HG02943 (cell line): ENCODE results near the gene VENTX.

Experiments used
- ATAC-seq: cut with Tn5 transposase; IDR thresholded peaks from one replicate; pipeline ENCODE4 v1.9.1; 2021; ENCODE audit warnings: mild to moderate bottlenecking, low read depth, moderate library complexity; ENCODE audit not compliant: unreplicated experiment

Gene VENTX, protein sequence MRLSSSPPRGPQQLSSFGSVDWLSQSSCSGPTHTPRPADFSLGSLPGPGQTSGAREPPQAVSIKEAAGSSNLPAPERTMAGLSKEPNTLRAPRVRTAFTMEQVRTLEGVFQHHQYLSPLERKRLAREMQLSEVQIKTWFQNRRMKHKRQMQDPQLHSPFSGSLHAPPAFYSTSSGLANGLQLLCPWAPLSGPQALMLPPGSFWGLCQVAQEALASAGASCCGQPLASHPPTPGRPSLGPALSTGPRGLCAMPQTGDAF

DNA sequence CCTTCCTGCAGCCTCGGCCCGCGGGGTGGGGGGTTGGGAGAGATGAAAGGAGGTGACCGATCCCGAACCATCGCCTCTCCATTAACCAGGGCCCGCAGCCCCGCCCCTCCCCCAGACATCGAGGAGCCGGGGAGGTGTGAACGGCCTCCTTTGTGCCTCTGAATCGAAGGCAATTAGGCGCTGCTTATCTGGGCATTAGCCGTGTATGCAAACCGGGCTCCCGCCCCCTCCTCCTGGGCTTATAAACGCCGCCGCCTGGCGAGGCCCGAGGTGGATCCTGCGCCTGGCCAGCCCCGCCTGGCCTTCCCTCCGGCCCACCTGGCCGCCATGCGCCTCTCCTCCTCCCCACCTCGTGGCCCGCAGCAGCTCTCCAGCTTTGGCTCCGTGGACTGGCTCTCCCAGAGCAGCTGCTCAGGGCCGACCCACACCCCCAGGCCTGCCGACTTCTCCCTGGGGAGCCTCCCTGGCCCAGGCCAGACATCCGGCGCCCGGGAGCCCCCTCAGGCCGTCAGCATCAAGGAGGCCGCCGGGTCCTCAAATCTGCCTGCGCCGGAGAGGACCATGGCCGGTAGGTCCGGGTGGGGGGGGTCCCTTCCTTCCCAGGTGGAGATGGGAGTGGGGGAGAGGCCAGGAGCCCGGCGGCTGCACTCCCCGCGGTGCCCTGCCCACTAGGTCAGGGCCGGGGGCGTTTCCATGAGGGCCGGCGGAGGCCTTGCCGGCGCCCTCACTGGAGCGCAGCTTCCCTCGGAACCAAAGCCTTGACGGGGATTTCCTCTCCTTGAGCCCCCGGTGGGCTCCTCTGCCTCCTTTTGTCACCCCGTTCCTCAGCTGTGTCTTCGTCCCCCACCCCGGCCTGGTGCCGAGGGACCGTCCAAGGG, at the start of gene VENTX:
Gene VENTX (plus strand): TSS at position 268 of the 878 bp plus-strand sequence. CDS start 60 bp downstream, at position 328.
- no peak for ATAC-seq

GRCh38 chr10:133187906-133188681, 49.6 kb upstream of the VENTX start:
- no peak for ATAC-seq

DNA sequence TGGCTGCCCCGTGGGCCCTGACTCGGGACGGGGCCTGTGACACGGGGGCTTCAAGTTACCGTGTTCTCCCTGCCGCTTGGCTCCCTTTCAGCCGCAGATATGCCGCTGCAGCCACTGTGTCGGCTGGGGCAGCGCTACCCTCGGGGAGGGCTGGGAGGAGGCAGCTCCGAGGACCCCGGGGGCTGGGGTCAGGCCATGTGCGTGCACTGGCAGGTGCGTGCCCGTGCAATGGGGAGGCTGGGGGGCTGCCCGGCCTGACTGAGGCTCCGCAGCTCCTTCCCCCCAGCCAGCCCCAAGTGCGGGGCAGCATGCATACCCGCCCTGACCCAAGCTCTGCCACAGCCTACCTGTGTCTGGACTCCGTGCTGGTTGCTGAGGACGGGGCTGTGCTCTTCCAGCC, 48.4 kb upstream of the VENTX start:
- ATAC-seq, result no peak

DNA sequence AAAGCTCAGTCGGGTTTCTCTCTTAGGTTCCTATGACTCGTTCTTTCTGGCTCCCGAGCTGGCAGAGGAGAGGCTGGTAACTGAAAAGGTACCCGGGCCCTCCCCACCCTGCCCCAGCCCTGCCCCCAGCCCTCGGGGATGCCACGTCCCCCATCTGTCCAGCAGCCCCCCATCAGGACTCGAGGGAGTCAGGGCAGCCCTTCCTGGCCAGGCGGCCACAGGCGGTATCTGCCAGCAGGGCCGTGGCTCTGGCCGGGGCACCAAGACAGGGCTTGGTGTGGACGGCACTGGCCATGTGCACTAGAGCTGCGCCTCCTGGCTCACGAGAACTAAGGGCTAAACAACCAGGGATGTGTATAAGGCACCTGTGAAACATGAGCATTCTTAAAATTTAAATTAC, 47.9 kb upstream of the VENTX start:
- no peak for ATAC-seq

GRCh38 chr10:133190225-133190624, 47.4 kb upstream of the VENTX start:
- ATAC-seq, result no peak

DNA sequence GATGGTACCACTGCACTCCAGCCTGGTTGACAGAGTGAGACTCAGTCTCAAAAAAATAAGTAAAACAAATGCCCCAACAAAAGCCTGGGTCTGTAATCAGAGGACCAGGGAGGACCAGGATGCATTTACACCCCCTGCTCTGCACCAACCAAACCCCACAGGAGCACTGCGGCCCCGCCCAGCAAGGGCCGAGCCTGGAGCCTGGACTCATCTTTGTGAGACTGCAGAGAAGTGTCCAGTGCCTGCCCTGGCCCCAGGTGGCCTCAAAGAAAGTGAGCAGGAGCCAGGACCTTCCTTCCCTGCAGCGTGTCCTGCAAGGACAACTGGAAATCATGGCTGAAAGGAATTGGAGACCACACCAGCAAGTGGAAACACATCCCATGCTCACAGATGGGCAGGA, 46.0 kb upstream of the VENTX start:
- ATAC-seq, result no peak

GRCh38 chr10:133194151-133194550, 43.5 kb upstream of the VENTX start:
- no peak for ATAC-seq

- ATAC-seq, result no peak
Observed at GRCh38 chr10:133195096-133195495, 42.6 kb upstream of the VENTX start.

DNA sequence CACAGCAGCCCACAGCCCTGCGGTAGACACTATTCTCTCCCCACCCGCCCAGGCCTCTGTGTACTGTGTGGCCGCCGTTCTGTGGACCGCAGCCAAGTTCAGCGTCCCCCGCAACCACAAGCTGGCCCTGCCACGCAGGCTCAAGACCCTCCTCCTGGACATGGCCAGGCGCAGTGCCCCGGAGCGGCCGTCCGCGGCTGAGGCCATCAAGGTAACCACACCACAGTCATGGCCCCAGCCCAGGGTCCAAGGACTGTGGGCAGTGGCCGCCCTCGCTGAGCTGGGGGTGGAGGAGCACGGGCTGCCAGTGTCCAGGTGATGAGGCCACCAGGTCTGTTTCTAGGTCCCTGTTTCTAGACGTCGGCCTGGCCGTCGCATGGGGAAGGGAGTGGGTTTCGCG, 42.0 kb upstream of the VENTX start:
- no peak for ATAC-seq

DNA sequence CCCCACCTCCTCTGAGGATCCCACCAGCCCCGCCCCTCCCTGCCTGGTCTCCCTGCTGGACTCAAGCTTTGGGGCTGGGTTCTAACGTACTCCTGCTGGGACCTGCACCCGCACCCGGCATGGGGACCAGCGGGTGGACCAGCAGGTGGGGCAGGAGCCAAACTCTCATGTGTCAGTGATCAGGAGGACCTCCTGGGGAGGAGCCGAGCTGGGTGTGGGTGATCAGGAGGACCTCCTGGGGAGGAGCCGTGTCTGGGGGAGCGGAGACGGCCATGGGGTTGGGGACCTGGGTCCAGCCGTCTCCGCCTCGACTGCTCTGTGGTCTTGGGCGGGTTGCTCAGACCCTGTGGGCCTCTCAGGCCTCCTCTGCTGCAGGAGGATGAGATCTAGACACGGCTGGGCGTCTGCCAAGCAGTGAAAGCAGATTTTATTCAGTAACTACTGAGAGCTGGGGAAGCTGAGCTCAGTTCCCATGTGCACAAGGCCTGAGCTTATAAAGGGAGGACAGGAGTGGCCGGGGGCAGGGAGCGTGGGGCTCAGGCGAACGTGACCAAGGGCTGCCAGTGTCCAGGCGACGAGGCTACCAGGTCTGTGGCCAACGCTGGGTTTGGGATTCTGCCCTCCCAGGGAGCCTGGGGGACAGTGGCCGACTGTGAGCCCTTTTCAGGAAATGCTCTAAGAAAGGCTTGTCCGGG, 41.3 kb upstream of the VENTX start:
- no peak for ATAC-seq

GRCh38 chr10:133196936-133197758, 40.5 kb upstream of the VENTX start:
- ATAC-seq, result no peak

DNA sequence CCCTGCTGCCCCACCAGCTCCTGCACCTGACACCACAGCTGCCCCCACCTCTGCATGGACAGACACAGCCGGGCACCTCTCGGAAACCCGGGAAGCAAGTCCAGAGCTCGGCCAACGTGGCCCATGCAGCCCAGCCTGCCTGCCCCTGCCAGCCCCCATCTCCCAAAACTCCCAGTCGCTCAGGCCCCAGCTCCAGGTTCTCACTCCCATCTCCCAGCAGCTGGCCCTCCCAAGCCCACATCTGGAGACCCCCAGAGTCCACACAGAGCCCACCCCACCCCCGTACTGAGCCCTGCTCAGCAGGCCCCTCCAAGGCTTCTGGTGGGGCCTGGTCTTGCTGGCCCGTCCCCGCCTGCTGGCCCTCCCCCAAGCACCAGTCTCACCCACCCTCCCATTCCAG, 39.9 kb upstream of the VENTX start:
- no peak for ATAC-seq

- ATAC-seq, result no peak
Observed at GRCh38 chr10:133198206-133198605, 39.4 kb upstream of the VENTX start.

- no peak for ATAC-seq
Observed at GRCh38 chr10:133198621-133199487, 38.8 kb upstream of the VENTX start.

GRCh38 chr10:133199488-133199885, 38.2 kb upstream of the VENTX start:
- ATAC-seq, result no peak

DNA sequence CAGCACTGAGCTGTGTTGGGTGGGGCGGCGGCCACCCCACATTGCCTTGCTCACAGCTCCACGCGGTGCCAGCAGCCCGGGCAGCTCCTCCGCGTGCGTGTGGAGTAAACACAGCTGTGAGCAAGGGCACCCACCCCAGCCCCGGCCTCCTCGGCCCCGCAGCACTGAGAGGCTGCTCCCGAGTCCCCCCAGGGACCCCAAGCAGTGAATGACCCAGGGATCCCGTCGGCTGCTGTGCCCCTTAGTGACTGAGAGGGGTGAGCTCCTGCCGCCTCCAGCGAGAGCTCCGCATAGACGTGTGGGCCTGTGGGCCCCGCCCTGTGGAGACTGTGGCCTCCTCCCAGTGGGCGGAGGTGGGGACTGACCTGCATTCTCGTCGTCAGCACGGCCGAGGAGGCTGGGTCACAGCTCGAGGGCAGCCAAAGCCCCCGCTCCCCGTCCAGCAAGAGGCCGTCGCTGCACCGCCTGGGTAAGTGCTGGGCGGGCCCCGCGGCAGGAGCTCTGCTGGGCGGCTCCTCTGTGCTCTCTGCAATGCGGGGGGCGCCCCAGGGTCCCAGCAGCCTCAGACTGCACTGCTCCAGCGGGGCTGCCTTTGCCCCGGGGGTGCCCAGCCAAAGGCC, 37.6 kb upstream of the VENTX start:
- ATAC-seq, result no peak

GRCh38 chr10:133200621-133201031, 37.0 kb upstream of the VENTX start:
- no peak for ATAC-seq
